Suppressor macrophage treated with lipopolysaccharide for 4 hours (primary cell): ENCODE measurements around the gene TTC29.
"Not testable (repeated sequence)": the region's sequence is repeated elsewhere in the genome, so short reads cannot be mapped to it uniquely, and the experiment has no call there.

Experiments
- DNase-seq: peaks from one replicate; pipeline ENCODE4 v3.0.0-alpha.2; 2020

The TTC29 gene

DNA sequence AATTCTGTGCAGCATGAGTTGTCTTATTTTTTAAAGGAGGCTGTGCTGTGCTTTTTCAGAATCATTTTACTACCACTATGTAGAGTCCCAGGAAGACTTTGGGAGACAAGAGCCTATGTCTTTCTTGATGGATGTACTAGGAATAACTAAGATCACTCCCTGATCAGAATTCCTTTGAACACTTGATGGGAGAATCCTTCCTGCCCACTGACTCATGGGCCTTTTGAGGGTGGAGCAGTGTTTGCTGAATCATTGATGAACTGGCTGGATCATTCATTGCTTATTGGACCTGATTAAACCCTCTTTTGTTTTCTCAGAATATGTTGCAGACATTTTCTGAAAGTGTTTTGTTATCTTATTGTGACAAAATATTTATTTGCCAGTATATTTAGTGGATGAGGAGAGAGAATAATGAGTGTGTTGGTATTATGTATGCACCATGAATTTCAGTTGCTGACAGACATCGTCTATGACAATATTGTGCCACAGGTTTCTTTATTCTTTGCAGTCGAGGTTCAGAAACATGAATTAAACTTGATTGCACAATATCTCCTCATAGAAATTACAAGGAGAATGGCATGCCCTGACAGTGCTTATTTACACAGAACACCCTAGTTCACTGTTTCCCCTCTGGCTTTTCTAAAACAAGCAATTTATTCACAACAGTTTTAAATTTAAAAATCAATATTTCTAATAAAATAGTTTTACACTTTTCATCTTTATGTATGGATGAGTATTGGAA lies 270.7 kb downstream of the TTC29 start:
- no peak for DNase-seq

DNA sequence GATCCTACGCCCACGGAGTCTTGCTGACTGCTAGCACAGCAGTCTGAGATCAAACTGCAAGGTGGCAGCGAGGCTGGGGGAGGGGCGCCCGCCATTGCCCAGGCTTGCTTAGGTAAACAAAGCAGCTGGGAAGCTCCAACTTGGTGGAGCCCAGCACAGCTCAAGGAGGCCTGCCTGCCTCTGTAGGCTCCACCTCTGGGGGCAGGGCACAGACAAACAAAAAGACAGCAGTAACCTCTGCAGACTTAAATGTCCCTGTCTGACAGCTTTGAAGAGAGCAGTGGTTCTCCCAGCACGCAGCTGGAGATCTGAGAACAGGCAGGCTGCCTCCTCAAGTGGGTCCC lies 281.7 kb downstream of the TTC29 start:
- DNase-seq = not testable (repeated sequence)

DNA sequence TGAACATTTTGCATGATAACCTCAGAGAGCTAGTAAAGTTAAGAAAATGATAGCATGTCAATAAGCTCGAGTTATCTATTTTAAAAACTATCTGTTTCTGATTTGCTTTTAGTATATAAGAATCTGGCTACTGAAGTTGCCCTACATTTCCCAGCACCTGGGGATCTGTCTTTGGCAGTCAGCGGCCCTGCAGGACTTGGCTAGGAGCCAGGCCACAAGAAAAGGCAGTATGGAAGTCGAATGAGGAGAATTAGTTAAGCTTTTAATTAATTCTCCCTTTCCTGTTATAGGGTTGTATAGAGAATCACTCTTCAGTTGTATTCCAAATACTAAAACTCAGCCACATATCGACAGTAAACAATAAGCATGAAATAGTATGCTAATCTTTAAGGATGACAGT lies 284.3 kb downstream of the TTC29 start:
- DNase-seq = no peak
